A549 treated with Mapracorat at 1 μM for 4 hours (cell line): ENCODE results near the gene PROK2. TPM values are rescaled to one million over a fixed set of nuclear protein-coding genes. Genes with fewer than 3 reads are reported as not detected.

Experiments
- total RNA-seq: library from RNA; stranded (reverse); fragments of 200-300 nt; extraction: Qiagen RNA extraction; gene quantifications from 5 replicates; pipeline ENCODE4 v1.2.3, GENCODE V29; 2022

PROK2 gene
- 0.08 TPM in 1 of 5 replicates, not detected in the others for total RNA-seq

GRCh38 chr3:71784914-71785531, at the start of gene PROK2:
Gene PROK2, minus strand, starts transcription at chr3:71785148. Its CDS starts 96 bp downstream, at chr3:71785052.

DNA sequence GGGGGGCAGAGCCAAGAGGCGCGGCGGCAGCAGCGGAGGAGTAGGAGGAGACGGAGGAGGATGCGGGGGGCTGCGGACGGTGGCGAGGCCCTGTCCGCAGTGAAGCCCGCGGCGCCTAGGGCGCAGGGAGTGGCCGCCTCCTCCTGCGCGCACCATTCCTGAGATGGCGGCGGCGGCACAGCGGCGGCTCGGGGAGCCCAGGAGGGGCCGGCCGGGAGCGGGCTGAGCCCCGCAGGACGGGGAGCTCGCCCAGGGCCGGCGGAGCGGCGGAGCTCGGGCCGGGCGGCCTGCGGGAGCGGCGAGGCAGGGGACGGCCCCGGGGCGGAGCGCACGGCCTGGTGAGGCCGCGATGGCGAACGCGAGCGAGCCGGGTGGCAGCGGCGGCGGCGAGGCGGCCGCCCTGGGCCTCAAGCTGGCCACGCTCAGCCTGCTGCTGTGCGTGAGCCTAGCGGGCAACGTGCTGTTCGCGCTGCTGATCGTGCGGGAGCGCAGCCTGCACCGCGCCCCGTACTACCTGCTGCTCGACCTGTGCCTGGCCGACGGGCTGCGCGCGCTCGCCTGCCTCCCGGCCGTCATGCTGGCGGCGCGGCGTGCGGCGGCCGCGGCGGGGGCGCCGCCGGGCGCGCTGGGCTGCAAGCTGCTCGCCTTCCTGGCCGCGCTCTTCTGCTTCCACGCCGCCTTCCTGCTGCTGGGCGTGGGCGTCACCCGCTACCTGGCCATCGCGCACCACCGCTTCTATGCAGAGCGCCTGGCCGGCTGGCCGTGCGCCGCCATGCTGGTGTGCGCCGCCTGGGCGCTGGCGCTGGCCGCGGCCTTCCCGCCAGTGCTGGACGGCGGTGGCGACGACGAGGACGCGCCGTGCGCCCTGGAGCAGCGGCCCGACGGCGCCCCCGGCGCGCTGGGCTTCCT, 31.0 kb downstream of the PROK2 start, which contains the start of gene GPR27:
GPR27 (plus strand) TSS at position 155 of the 909 bp plus-strand sequence; CDS start at position 350, 195 bp downstream.

GRCh38 chr3:71725271-71725991, 59.5 kb downstream of the PROK2 start, which contains the start of gene EIF4E3:
Gene EIF4E3, minus strand, starts transcription at chr3:71725402. Its CDS starts 35 bp downstream, at chr3:71725367.

Other genes starting within 250 kb of the PROK2 start
- 7.0 to 9.6 TPM (median 8.1 TPM) in 5 replicates for gene FOXP1, start 201.4 kb downstream of the PROK2 start, total RNA-seq
- gene EIF4E3, start 59.7 kb downstream of the PROK2 start, total RNA-seq, result 2.7 to 3.8 TPM (median 3.8 TPM) in 5 replicates
- 2.2 to 3.9 TPM (median 3.1 TPM) in 5 replicates for gene GPR27, start 31.3 kb downstream of the PROK2 start, total RNA-seq